ENCODE measurements around the gene SPOUT1. TPM values are rescaled to one million over a fixed set of nuclear protein-coding genes. Genes with fewer than 3 reads are reported as not detected.
"Not testable (repeated sequence)": the region's sequence is repeated elsewhere in the genome, so short reads cannot be mapped to it uniquely, and the experiment has no call there.

SPOUT1 gene
- total RNA-seq, 4 donors from 2014 or later, result 9.6 to 26.0 (median 21.1) TPM

DNA sequence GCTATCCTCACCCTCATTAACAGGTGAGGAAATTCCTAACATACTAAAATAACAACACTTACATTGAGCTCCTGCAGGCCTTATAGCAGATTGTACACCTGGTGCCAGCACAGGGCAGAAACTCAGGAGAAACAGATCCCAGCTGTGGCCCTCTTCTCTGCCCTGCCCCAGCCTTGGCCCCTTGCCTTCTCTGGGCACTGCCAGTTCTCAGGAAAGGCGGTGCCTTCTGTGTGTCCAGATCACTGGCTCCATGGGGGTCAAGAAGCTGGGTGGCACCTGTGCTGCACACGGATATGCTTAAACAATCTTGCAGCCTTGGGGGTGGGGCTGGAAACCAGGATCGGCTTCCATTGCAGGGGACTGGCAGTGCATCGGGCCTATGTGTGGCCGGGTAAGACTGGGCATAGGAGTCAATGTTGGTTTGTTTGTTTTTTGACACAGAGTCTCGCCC, 32.8 kb upstream of the SPOUT1 start:
- no peaks in the 10 kb centered on the region for H3K36me3 ChIP-seq
- H3K4me3 ChIP-seq, result no peak overlapping the region
- no peaks in the 10 kb centered on the region for H3K9me3 ChIP-seq
- 84% methylated on average over 4 of the region's 6 CpGs; no CpG with 5 or more reads in 1 of the 2 donors for WGBS, 2 donors (ENCODE audit: low coverage in 1 of 2)
- no peak for ATAC-seq
- no peak overlapping the region for H3K27ac ChIP-seq
- TF ChIP-seq POLR2AphosphoS5 (IDR thresholded peaks at IDR 0.05) (no peak), EP300 (IDR thresholded peaks at IDR 0.05) (no peak), POLR2A (IDR thresholded peaks at IDR 0.05) (no peak)
- TF ChIP-seq, protein P1, sequence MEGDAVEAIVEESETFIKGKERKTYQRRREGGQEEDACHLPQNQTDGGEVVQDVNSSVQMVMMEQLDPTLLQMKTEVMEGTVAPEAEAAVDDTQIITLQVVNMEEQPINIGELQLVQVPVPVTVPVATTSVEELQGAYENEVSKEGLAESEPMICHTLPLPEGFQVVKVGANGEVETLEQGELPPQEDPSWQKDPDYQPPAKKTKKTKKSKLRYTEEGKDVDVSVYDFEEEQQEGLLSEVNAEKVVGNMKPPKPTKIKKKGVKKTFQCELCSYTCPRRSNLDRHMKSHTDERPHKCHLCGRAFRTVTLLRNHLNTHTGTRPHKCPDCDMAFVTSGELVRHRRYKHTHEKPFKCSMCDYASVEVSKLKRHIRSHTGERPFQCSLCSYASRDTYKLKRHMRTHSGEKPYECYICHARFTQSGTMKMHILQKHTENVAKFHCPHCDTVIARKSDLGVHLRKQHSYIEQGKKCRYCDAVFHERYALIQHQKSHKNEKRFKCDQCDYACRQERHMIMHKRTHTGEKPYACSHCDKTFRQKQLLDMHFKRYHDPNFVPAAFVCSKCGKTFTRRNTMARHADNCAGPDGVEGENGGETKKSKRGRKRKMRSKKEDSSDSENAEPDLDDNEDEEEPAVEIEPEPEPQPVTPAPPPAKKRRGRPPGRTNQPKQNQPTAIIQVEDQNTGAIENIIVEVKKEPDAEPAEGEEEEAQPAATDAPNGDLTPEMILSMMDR (IDR thresholded peaks at IDR 0.05), result no peak
- no peaks in the 10 kb centered on the region for H3K27me3 ChIP-seq
- peaks cover 0 to 8% (median 0%) of the 10 kb centered on the region in 3 donors for H3K4me1 ChIP-seq

DNA sequence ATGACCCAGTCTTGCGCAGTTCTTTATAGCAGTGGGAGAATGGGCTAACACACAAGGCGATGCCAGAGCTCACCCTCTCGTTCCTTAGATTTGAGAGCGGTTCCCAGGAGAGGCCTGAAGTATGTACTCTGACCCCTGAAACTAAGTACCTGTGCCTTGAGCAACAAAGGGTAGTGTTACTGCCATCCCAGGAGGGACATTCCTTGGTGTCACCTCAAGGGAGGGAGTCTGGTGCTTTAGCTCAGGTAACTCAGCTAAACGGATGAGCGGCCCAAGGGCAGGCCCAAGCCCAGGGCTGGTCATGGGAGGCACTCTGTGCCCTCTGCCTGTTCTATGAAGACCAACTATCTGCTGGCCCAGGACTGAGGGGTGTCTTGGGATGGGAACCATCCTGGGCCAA, 31.9 kb upstream of the SPOUT1 start:
- H3K27me3 ChIP-seq, result no peaks in the 10 kb centered on the region

DNA sequence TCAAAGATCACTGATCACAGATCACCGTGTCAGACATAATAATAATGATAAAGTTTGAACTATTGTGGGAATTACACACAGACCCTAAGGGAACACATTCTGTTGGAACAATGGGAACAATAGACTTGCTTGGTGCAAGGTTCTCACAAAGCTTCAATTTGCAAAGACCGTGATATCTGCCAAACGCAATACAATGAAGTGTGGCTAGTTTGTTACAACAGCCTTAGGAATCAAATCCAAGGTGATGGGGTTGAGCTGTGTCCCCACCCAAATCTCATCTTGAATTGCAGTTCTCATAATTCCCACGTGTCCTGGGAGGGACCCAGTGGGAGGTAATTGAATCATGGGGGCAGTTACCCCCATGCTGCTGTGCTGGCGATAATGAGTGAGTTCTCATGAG, 31.3 kb upstream of the SPOUT1 start:
- ATAC-seq, result no peak
- Histone ChIP-seq H3K27me3 (no peaks in the 10 kb centered on the region), H3K27ac (no peak overlapping the region), H3K36me3 (no peaks in the 10 kb centered on the region), H3K4me3 (no peak overlapping the region), H3K9me3 (no peaks in the 10 kb centered on the region), H3K4me1 (peaks cover 0 to 8% (median 0%) of the 10 kb centered on the region in 3 donors)
- WGBS, 2 donors (ENCODE audit: low coverage in 1 of 2), result 71 to 96% methylated on average over 4 to 5 of the region's 5 CpGs
- no peak for TF ChIP-seq EP300 (IDR thresholded peaks at IDR 0.05)
- TF ChIP-seq, protein P1 (IDR thresholded peaks at IDR 0.05), result no peak
- no peak for TF ChIP-seq POLR2AphosphoS5 (IDR thresholded peaks at IDR 0.05)
- no peak for TF ChIP-seq POLR2A (IDR thresholded peaks at IDR 0.05)

More for the DNA sequence above, 31.9 kb upstream of the SPOUT1 start:
- TF ChIP-seq, protein P1 (IDR thresholded peaks at IDR 0.05), result no peak
- no peak overlapping the region for H3K27ac ChIP-seq
- no peaks in the 10 kb centered on the region for H3K36me3 ChIP-seq
- no CpG with 5 or more reads among the region's 6 CpGs for WGBS, 2 donors (ENCODE audit: low coverage in 1 of 2)
- no peaks in the 10 kb centered on the region for H3K9me3 ChIP-seq
- peaks cover 0 to 8% (median 0%) of the 10 kb centered on the region in 3 donors for H3K4me1 ChIP-seq
- no peak overlapping the region for H3K4me3 ChIP-seq
- ATAC-seq, result no peak

DNA sequence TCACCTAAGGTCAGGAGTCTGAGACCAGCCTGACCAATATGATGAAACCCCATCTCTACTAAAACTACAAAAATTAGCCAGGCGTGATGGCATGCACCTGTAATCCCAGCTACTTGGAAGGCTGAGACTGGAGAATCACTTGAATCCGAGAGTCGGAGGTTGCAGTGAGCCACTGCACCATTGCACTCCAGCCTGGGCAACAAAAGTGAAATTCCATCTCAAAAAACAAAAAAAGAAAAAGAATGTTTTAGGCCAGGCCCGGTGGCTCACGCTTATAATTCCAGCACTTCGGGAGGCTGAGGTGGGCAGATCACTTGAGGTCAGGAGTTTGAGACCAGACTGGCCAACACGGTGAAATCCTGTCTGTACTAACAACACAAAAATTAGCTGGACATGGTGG, 28.9 kb upstream of the SPOUT1 start:
- not testable (repeated sequence) for H3K4me3 ChIP-seq
- WGBS, 2 donors (ENCODE audit: low coverage in 1 of 2), result 69 to 80% methylated on average over 3 to 4 of the region's 7 CpGs

DNA sequence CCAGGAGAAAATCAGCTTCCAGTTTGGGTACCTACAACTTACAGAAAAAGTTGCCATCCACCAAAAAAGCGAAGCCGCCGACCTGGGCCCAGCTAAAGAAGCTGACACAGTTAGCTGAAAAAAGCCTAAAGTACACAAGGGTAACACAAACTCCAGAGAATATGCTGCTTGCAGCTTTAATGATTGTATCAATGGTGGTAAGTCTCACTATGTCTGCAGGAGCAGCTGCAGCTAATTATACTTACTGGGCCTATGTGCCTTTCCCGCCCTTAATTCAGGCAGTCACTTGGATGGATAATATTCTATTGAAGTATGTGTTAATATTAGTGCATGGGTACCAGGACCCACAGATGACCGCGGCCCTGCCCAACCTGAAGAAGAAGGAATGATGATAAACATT, 24.9 kb upstream of the SPOUT1 start:
- 79 to 87% methylated on average over 5 to 6 of the region's 6 CpGs for WGBS, 2 donors (ENCODE audit: low coverage in 1 of 2)
- ATAC-seq, result not testable (repeated sequence)

More for the DNA sequence above, 28.9 kb upstream of the SPOUT1 start:
- not testable (repeated sequence) for H3K27me3 ChIP-seq, H3K27ac ChIP-seq, H3K36me3 ChIP-seq, ATAC-seq, H3K9me3 ChIP-seq, H3K4me1 ChIP-seq

DNA sequence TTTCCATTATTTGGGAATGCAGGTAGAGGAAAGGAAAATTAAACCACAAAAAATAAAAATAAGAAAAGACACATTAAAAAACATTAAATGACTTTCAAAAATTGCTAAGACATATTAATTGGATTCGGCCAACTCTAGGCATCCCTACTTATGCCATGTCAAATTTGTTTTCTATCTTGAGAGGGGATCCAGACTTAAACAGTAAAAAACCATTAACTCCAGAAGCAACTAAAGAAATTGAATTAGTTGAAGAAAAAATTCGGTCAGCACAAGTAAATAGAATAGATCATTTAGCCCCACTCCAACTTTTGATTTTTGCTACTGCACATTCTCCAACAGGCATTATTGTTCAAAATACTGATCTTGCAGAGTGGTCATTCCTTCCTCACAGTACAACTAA, 23.1 kb upstream of the SPOUT1 start:
- H3K27me3 ChIP-seq, H3K4me3 ChIP-seq, H3K9me3 ChIP-seq, ATAC-seq, H3K27ac ChIP-seq, H3K36me3 ChIP-seq, H3K4me1 ChIP-seq: not testable (repeated sequence)
- whole genome bisulfite sequencing, 2 donors (ENCODE audit: low coverage in 1 of 2), result 80 to 92% methylated on average over 2 of the region's 2 CpGs

More for the DNA sequence above, 24.9 kb upstream of the SPOUT1 start:
- H3K27me3 ChIP-seq, H3K4me1 ChIP-seq, H3K36me3 ChIP-seq, H3K9me3 ChIP-seq, H3K4me3 ChIP-seq, H3K27ac ChIP-seq: not testable (repeated sequence)

All from gastroesophageal sphincter (tissue), 4 donors.